Activated CD4-positive, alpha-beta T cell treated with anti-CD3 and anti-CD28 coated beads for 1 hour (primary cell): ENCODE results near the gene KIF3B.
"Not testable (repeated sequence)": the region's sequence is repeated elsewhere in the genome, so short reads cannot be mapped to it uniquely, and the experiment has no call there.

ENCODE experiments used
- DNase-seq: peaks from one replicate; pipeline ENCODE4 v3.0.0-alpha.2; 2020

The KIF3B gene

DNA sequence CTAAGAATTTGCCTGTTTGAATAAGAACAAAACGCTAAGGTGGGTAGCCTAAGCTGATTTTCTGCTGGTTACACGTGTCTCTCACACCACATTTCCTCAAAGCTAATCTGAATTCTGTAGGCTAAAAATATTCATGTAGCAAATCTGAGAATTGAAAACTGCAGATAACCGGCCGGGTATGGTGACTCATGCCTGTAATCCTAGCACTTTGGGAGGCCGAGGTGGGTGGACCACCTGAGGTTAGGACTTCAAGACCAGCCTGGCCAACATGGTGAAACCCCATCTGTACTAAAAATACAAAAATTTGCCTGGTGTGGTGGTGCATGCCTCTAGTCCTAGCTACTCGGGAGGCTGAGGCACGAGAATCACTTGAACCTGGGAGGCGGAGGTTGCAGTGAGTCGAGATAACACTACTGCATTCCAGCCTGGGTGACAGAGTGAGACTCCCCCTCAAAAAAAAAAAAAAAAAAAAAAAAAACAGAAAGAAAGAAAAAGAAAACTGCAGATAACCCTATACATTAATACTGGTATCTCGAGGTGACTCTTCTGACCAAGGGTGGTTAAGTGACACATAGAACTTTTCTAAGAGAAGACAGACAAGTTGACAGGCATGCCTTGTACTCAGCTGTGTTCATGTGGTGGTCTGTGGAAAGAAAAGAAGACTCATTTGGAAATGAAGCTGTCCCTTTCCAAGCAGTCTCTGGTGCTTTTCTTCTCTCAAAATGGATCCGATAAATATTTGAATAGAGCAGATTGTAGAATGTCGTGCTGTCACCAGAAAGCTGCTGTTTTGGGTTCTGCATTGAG, 55.9 kb downstream of the KIF3B start:
- DNase-seq = no peak

GRCh38 chr20:32333988-32334885, 56.8 kb downstream of the KIF3B start:
- no peak for DNase-seq

DNA sequence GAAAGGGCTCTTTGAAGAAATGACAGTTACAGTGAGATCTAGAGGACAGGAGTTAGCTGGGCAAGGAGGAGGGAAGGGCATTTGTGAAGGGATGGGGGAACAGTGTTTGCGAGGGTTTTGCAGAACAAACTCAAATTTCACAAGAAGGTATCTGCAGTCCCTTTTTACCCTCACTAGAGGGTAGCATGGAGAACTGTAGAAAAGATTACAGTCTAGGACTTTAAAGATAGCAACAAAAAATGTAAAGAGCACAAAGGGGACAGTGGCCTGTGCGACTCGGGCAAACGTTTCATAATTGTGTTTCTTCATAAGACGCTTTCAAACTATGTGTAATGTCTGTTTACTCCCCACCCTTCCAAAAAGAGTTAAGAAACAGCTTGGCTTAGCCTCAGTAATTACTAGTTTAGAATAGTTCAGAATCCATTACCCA, 59.5 kb downstream of the KIF3B start:
- no peak for DNase-seq

DNA sequence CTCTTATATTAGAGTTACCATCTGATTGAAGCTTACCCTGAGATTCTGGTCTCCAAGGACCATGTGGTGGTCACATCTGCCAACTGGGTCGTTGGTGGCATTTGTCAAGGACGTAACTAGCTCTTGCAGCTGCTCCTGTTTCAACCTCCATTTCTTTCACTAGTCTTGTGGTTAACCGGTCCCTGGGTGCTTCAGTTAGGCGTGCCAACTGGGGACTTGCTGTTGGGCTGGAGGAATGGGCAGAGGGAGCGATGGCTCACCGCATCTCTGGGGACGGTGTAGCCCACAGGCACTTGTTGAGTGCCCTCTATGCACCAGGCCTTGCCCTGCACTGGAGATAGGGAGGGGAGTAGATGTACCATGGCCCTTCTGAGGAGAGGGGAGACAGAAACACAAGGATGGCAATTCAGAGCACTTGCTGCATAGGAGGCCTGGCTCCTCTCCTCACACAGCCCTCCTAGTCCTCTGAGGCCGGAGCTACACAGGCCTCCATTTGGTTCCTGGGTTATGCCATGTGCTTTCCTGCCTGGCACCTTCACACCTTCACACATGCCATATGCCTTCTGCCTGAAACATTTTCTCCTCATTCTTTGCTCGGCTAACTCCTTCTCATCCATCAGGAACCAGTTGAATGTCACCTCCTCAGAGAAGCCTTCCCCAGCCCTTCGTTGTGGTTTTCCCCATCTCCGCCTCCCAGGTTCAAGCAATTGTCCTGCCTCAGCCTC, 60.6 kb downstream of the KIF3B start:
- no peak for DNase-seq

DNA sequence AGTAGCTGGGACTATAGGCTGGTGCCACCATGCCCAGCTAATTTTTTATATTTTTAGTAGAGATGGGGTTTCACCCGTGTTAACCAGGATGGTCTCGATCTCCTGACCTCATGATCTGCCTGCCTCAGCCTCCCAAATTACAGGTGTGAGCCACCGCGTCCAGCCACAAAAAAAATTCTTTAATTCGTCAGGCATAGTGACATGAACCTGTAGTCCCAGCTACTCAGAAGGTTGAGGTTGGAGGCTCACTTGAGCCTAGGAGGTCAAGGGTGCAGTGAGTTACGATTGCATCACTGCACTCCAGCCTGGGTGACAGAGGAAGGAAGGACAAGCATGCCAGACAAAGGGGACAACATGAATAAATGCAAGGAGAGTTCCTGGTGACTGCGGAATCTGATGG, 61.2 kb downstream of the KIF3B start:
- DNase-seq = no peak

- no peak for DNase-seq
Observed at GRCh38 chr20:32339116-32339515, 61.7 kb downstream of the KIF3B start.

- DNase-seq = not testable (repeated sequence)
Observed at GRCh38 chr20:32341053-32341452, 63.6 kb downstream of the KIF3B start.

DNA sequence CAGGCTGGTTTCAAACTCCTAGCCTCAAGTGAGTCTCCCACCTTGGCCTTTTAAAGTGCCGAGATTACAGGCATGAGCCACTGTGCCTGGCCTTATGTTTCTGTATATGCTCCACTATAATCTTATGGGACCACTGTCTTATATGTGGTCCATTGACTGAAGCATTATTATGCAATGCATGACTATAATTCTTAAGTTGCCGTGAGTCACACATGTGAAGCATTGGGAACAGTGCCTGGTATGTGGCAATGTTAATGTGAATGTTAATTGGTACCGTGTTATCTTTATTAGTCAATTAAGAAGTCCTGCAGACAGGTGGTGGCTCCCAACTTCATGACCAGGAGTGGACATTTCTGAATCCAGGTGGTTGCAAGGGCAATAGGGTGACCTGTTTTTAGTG, 66.0 kb downstream of the KIF3B start:
- DNase-seq = no peak

DNA sequence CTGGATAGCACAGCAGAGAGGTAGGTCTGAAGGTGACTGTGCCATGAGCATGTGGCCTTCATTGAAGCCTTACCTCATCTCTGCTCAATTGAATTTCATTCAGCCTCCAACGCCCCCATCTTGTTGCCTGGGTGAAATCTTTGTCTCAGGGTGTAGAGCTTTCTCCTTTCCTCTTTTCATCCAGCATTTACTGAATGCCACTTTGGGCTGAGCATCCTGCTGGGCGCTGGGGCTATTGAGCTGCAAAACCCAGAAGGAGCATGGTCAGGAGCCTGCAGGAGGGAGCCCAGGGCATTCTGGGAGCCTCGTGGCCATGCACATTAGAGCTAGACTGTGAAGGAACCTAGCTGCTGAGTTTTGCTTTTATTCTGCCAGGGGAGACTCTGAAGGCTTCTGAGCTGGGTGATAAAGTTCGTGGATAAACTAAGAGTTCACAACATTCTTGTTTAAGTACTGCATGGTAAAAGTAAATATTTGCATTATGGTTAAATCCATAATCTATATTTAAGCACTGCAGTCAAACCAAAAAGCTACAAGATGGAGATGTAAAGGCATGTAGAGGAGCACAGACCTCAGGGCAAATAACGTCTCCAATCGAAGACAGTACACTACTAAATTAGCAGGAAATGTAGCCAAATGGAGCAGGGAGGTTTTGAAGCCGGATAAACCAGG, 67.5 kb downstream of the KIF3B start:
- DNase-seq = no peak

DNA sequence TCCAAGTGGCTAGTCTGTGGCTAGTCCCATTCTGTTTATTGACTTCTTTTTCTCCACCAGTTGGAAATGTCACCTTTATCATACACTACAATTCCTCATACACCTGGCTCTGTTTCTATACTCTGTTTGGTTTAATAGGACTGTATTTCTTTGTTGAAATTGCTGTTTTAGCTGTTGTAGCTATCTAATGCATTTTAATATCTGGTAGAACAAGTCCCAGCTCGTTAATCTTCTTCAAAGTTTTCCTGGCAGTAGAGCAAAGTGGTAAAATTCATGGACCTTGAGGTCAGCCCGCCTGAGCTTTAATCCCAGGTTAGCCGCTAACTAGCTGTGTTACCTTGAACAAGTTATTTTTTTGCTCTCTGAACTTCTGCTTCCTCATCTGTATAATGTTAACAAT, 70.8 kb downstream of the KIF3B start:
- no peak for DNase-seq

GRCh38 chr20:32350421-32350820, 73.0 kb downstream of the KIF3B start:
- no peak for DNase-seq

DNA sequence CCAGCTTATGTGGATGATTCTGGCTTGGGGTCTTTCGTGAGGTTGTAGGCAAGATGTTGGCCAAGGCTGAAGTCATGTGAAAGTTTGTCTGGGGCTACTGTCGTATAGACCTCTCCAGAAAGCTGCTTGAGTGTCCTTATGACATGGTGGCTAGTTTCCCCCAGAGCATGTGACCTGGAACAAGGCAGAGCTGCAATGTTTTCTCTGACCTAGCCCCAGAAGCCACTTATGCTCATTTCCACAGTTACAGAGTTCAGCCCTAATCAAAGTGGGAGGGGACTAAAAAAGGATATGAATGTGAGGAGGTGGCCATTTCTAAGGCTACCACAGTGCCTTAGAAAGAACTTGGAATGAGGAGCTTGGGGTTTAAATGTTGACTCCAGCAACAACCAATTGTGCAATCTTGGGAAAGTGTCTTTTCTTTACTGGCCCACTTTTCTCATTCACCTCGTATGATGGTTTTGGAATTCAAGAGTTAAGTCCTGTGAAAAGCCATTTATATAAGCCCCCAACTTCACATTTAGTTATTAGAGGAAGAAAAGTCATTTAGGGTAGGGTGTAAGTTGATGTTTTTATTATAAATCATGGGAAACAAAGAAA, 74.8 kb downstream of the KIF3B start:
- DNase-seq = no peak

DNA sequence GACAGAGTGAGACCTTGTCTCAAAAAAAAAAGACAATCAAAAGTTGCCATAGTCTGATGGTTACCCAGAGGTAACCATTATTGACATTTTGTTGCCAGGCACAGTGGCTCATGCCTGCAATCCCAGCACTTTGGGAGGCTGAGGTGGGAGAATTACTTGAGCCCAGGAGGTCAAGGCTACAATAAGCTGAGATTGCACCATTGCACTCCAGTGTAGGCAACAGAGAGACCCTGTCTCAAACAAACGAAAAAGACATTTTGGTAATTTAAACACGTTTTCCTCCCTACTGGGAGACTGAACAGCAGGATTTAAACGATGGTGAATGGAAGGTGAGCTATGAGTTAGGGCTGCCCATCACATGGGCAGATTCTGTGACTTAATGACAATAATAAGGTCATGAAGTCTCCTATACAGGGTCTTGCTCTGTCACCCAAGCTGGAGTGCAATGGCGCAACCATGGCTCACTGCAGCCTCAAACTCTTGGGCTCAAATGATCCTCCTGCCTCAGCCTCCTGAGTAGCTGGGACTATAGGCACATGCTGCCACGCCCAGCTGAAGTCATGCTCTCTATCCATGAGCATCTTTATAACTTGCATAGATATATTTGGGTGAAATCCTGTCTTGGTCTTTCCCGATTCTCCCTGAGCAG, 76.5 kb downstream of the KIF3B start:
- no peak for DNase-seq

- DNase-seq = no peak
Observed at GRCh38 chr20:32354592-32355416, 77.4 kb downstream of the KIF3B start.

- DNase-seq = no peak
Observed at GRCh38 chr20:32355417-32355841, 78.0 kb downstream of the KIF3B start.

DNA sequence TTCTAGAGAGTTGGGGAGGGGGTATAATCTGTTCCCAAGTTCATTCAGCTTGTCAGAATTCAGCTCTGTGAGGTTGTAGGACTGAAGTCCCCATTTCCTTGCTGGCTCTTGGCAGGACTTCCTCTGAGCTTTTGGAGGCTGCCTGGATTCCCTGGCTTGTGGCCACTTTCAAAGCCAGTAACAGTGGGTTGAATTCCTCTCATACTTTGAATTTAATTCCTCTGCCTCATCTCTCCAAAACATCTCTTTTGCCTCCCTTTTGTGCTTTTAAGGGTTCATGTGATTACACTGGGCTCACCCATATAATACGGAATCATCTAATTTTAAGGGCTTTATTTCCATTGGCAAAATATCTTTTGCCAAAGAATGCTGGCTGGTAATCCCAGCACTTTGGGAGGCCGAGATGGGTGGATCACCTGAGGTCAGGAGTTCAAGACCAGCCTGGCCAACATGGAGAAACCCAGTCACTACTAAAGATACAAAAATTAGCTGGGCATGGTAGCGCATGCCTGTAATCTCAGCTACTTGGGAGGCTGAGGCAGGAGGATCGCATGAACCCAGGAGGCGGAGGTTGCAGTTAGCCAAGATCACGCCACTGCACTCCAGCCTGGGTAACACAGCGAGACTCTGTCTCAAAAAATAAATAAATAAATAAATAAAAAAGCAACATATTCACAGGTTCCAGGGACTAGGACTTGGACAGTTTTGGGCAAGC, 78.6 kb downstream of the KIF3B start:
- DNase-seq = not testable (repeated sequence)

DNA sequence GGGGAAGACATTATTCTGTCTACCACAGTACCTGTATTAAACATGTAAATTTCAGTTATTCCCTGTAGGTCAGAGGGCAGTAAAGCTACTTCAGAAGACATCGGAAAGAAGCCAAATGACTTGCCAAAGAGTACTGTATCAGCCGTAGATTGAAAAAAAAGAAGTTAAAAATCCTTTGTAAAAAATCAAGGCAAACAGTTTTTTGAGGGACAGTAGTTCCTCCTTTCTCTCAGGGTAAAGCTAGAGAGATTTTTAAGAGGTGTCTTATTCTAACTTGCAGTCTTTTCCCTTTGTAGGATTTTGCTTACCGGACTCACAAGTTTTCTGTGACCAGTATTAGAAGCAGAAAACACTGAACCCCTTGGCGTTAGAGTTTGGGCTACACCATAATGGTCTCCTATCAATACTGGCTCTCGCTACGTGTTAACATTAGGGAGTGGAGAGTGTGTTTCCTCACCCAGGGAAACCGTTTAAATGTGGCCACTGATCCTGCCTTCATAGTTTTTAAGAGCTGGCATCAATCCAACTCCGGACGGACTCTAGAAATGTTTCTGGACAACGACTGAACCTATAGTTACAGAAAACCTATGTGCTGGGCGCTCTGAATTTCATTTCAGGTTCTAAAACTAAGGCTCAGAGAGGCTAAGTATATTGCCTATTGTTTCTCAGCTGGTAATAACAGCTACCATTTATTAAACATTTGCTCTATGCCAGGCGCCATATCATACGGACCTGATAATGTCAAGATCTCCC, 79.3 kb downstream of the KIF3B start:
- DNase-seq = no peak

DNA sequence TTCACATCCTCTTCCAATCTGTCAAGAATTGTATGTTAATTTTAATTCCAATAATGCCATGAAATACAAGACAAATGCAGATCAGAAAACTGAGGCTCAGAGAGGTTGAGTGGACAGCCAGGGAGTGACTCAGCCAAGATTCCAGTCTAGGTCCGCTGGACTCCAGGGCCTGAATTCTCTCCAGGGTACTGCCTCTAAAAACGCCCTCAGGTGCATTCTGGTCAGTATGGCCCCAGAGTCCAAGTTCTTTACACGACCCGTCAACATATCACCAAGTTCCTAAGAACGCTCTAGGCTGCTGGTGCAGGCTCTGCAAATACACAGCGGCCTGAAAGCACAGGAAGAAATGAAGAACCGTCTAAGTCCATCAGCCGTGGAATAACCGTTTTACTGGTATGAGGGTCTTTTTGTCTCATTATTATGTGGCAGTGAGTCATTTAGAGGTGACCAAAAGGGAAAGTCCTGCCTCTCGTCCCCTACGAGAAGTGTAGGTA, 80.0 kb downstream of the KIF3B start:
- no peak for DNase-seq
